Colonic mucosa (tissue), 4 donors: Measurements from ENCODE around the gene ZBTB18. TPM values are rescaled to one million over a fixed set of nuclear protein-coding genes. Genes with fewer than 3 reads are reported as not detected.

Experiments used
- DNase-seq: peaks from one replicate; pipeline ENCODE4 v3.0.0-alpha.2; 2020
- H3K27ac ChIP-seq: fragments of 200-600 bp; one replicate; pipeline ENCODE4 v1.8.0; 2021
- H3K27me3 ChIP-seq: fragments of 200-600 bp; one replicate; pipeline ENCODE4 v1.8.0; 2021
- H3K36me3 ChIP-seq: fragments of 200-600 bp; one replicate; pipeline ENCODE4 v1.8.0; 2021
- H3K4me1 ChIP-seq: fragments of 200-600 bp; one replicate; pipeline ENCODE4 v1.8.0; 2021; ENCODE audit warnings: mild to moderate bottlenecking
- H3K4me3 ChIP-seq: fragments of 200-600 bp; one replicate; pipeline ENCODE4 v1.8.0; 2021
- H3K9ac ChIP-seq, 2 donors: one replicate each; pipeline ENCODE4 v1.7.0; 2013; ENCODE audit warnings: control low read depth in 2 of 2, low read depth in 2 of 2, low read length in 2 of 2
- H3K9me3 ChIP-seq: fragments of 200-600 bp; one replicate; pipeline ENCODE4 v1.8.0; 2021
- intact Hi-C: fragments of 100-400 bp; cut with DNase I; formaldehyde crosslinking; loops from one replicate; pipeline ENCODE4 v1.14.1; 2022
- total RNA-seq, 2 donors: library from RNA; stranded (reverse); fragmentation: NEBNext Ultra II Directional in 1 of 2; extraction: Animal tissue kit (Norgen Biotek cat#: 25700) in 1 of 2; gene quantifications; one replicate each; pipeline ENCODE4 v1.2.1, GENCODE V29; 2021
- TF ChIP-seq, protein P1 (sequence below): fragments of 200-600 bp; IDR thresholded peaks from one replicate; pipeline ENCODE4 v1.8.0; 2022; ENCODE audit warnings: antibody characterized with exemption, mild to moderate bottlenecking
- donor health status: healthy.
- donor health status: DM: no; HTN: no; CAD: no.
- donor health status: DM: no; HTN: no; CAD: no.

ZBTB18 gene
- total RNA-seq, 2 donors from 2014 or later = 15.0 to 23.8 TPM

DNA sequence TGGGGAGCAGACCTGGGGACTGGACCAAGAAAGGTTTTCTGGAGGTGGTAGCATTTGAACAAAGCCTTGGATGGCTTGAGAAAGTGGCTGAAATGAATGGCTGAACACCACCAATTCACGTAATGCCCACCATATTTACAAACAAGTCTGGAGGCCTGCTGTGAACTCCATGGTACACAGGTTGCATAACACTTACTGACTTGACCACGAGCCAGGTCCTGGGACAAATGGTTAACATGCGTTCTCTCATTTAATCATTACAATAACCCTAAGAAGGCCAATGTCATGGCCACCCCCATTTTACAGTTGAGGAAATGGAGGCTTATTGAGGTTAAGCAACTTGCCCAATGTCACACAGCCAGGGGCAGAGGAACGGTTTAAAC is 44.4 kb downstream of the ZBTB18 start:
- Histone ChIP-seq H3K27me3 (no peaks in the 10 kb centered on the region), H3K4me3 (no peak overlapping the region), H3K9me3 (no peaks in the 10 kb centered on the region), H3K9ac (no peak overlapping the region), H3K27ac (no peak overlapping the region), H3K36me3 (no peaks in the 10 kb centered on the region), H3K4me1 (no peaks in the 10 kb centered on the region)
- TF ChIP-seq, protein P1, sequence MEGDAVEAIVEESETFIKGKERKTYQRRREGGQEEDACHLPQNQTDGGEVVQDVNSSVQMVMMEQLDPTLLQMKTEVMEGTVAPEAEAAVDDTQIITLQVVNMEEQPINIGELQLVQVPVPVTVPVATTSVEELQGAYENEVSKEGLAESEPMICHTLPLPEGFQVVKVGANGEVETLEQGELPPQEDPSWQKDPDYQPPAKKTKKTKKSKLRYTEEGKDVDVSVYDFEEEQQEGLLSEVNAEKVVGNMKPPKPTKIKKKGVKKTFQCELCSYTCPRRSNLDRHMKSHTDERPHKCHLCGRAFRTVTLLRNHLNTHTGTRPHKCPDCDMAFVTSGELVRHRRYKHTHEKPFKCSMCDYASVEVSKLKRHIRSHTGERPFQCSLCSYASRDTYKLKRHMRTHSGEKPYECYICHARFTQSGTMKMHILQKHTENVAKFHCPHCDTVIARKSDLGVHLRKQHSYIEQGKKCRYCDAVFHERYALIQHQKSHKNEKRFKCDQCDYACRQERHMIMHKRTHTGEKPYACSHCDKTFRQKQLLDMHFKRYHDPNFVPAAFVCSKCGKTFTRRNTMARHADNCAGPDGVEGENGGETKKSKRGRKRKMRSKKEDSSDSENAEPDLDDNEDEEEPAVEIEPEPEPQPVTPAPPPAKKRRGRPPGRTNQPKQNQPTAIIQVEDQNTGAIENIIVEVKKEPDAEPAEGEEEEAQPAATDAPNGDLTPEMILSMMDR = no peak
- DNase-seq = no peak
- intact Hi-C loops = no loop called here

DNA sequence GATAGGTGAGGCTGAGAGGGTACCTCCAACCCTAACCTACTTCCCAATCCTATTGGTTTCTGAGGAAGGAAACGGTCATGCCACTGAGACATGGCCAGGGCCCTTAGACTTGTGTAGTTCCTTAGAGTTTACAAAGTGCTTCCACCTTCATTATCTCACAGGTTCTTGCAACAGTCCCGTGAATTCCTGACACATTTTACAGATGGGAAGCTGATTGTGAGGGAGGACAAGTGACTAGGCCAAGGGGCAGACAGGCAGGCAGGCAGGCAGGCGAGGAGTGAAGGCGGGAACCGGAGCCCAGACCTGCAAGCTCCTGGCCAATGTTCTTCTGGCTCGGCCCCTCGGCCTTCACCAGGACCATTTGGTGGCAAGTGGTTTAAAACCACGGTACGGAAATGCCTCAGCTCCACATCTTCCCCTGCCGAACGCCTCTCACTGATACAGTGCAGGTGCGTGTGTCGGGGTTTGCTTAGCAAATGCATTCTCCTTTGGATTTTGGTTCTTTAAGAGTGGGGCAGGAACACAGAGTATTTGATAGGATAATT is 45.1 kb downstream of the ZBTB18 start:
- intact Hi-C loops = no loop called here
- Histone ChIP-seq H3K9me3 (no peaks in the 10 kb centered on the region), H3K36me3 (no peaks in the 10 kb centered on the region), H3K4me3 (no peak overlapping the region), H3K27me3 (no peaks in the 10 kb centered on the region), H3K4me1 (no peaks in the 10 kb centered on the region), H3K9ac (no peak overlapping the region), H3K27ac (no peak overlapping the region)
- DNase-seq = no peak
- TF ChIP-seq, protein P1 = no peak

DNA sequence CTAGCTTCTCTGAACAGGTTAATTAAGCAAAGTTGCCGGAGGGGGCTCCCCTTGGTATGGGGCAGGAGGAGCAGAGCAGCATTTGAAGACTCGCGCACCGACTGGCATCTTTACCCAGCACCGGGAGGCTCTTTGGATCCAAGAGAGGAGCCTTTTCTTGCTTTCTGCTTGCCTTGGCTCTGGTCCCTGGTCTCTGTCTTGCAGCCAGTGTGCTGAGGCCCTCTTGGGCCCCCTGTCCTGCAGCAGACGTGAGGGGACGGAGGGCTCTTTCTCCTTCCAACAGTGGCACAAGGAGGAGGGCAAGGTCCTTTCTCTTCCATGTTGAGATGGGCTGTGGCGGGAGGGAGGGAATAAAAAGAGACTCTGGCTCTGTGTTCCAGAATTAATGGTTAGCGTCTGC is 45.6 kb downstream of the ZBTB18 start:
- no peak overlapping the region for H3K9ac ChIP-seq
- DNase-seq = no peak
- intact Hi-C loops = no loop called here

DNA sequence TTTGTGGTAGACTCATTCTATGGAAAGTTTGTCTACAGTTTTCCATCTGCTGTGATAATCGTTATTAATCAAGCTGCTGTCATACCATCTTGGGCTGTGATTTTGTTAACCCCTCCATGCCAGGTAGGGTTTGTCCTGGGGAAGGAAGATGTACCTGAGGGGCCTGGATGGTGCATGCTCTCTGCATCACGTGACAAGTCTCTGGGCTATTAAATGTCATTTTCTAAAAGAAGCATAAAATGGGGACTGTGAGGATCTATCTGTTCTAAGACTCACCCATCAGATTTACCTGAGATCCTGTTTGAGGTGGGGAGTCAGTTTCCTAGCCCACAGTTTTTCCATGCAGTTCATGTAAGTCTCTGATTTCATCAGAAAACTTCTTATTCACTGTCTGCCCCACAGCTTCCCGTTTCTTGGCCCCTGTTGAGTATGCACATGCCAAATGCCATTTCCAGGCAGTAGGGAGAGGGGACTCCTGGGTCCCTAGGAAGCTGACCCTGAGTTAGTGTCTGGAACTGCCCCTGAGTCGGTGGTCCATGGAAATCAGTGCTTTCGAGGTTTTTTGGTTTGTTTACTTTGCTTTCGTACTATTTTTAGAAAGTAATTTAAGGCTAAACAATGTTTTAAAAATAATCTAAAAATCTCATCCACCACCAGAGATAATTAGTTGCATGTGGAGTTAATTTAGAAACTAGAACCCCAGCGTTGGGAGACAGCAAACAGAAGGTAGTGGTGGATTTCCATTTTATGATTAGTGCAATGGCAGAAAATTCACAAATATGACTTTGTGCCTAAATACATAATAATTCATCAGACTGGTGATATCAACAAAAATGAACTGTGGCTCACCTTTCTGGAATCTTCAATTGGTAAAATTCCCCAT is 46.7 kb downstream of the ZBTB18 start:
- H3K9ac ChIP-seq = no peak overlapping the region
- H3K4me3 ChIP-seq = no peak overlapping the region
- no peaks in the 10 kb centered on the region for H3K4me1 ChIP-seq
- no peaks in the 10 kb centered on the region for H3K27me3 ChIP-seq
- TF ChIP-seq, protein P1 = no peak
- DNase-seq = no peak
- H3K27ac ChIP-seq = no peak overlapping the region
- H3K9me3 ChIP-seq = no peaks in the 10 kb centered on the region
- intact Hi-C loops = no loop called here
- no peaks in the 10 kb centered on the region for H3K36me3 ChIP-seq

More for the DNA sequence above, 45.6 kb downstream of the ZBTB18 start:
- no peaks in the 10 kb centered on the region for H3K36me3 ChIP-seq
- no peaks in the 10 kb centered on the region for H3K9me3 ChIP-seq
- H3K4me3 ChIP-seq = no peak overlapping the region
- H3K27ac ChIP-seq = no peak overlapping the region
- no peaks in the 10 kb centered on the region for H3K27me3 ChIP-seq
- H3K4me1 ChIP-seq = no peaks in the 10 kb centered on the region
- TF ChIP-seq, protein P1 = no peak

DNA sequence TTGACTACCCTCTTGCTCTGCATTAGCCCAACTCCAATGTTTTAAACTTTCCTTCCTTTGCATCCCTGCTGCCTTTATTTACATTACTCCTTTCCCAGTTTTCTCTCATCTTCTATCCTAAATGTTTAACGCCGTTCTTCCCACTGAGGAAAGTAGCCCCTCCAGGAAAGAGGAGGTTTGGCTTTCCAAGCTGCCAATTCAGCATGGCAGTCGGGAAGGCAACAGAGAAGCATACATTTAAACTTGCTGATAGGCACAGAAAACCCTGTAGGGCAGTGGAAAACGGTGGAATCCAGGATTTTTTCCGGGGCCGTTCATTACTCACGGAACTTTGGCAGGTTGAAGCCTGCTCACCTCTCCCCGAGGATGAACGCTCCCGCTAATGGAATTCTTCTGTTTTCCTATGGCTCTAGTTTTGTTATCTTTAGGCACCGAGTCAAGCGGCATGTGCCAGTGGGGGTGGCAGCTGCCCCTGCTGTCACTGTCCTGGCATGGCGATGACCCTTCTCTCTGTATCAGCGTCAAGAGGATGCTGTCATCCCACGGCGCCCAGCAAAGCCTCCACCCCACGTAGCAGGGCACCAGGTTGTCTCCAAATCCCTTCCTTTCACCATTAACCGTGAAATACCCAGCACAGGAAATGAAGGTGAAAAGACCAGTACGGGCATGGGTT is 48.3 kb downstream of the ZBTB18 start:
- no peak for DNase-seq
- no peaks in the 10 kb centered on the region for H3K9me3 ChIP-seq
- H3K4me3 ChIP-seq = no peak overlapping the region
- no peak overlapping the region for H3K27ac ChIP-seq
- H3K4me1 ChIP-seq = no peaks in the 10 kb centered on the region
- intact Hi-C loops = no loop called here
- H3K27me3 ChIP-seq = no peaks in the 10 kb centered on the region
- no peak overlapping the region for H3K9ac ChIP-seq
- H3K36me3 ChIP-seq = no peaks in the 10 kb centered on the region
- TF ChIP-seq, protein P1 = no peak
